NCI-H510A (cell line): ENCODE measurements around the gene GRIN2C.
"Not testable (repeated sequence)": the region's sequence is repeated elsewhere in the genome, so short reads cannot be mapped to it uniquely, and the experiment has no call there.

ENCODE experiments used
- DNase-seq: peaks from one replicate; lab custom pipeline; 2025; lab: John Stamatoyannopoulos, UW

GRIN2C gene

DNA sequence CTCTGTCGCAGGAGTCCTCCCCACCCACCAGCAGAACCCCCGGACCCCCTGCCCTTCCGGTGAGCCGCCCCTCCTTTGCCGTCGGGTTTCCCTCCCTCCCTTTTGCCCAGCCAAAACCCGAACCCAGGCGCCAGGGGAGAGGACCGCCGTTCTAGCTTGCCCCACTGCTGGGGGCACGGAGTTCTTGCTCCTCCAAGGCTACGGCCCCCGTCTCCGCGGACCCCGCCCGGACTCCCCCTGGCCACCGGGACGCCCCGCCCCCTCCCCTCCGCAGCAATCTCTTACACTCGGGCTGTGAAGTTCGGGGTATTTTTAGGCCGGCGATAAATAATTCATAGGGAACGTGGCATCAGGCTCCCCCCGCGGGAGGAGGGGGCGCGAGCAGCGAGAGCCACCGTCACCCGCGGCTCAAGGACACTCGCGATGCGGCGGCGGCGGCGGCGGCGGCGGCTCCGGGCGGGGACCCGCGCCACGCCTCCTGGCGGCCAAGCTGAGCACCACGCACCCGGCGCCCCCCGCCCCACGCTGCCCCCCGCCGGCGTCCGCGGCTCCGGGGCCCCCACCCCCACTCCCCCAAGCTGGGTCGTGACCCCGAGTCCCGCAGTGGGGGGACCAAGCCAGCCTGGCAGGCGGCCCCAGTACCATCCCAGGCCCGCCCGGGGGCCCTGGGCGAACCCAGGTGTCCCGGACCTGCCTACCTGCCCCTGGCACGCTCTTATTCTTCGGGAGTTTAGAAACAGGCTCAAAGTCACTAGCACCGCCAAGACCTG, at the start of gene GRIN2C:
Gene GRIN2C, minus strand, starts transcription at position 427 of the 770 bp plus-strand sequence. CDS start 4,793 bp downstream, outside the sequence.
- no peak for DNase-seq

DNA sequence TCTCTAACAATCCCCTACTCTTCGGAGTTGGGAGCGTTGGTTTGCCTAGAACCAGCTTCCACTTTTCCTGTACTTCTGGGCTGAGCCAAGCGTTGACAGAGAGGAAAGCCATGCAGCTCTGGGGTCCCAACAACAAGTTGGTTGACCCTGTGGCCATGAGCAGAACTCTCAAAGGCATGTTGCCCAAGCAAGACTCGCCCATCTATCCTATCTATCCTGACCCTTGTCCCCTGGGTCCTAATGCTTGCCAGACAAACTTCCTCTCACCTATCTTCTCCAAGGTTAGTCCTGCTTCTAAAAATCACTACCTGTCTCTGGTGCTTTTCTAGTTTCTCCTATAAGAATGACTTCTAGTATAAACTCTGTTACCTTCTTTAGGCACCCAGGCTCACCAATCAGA, 49.4 kb upstream of the GRIN2C start:
- not testable (repeated sequence) for DNase-seq

DNA sequence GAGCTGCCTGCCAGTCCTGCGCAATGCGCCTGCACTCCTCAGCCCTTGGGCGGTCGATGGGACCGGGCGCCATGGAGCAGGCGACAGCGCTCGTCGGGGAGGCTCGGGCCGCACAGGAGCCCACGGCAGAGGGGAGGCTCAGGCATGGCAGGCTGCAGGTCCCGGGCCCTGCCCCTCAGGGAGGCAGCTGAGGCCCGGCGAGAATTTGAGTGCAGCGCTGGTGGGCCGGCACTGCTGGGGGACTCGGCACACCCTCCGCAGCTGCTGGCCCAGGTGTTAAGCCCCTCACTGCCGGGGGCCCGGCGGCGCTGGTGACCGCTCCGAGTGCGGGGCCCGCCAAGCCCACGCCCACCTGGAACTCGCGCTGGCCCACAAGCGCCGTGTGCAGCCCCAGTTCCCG, 47.3 kb upstream of the GRIN2C start:
- no peak for DNase-seq

DNA sequence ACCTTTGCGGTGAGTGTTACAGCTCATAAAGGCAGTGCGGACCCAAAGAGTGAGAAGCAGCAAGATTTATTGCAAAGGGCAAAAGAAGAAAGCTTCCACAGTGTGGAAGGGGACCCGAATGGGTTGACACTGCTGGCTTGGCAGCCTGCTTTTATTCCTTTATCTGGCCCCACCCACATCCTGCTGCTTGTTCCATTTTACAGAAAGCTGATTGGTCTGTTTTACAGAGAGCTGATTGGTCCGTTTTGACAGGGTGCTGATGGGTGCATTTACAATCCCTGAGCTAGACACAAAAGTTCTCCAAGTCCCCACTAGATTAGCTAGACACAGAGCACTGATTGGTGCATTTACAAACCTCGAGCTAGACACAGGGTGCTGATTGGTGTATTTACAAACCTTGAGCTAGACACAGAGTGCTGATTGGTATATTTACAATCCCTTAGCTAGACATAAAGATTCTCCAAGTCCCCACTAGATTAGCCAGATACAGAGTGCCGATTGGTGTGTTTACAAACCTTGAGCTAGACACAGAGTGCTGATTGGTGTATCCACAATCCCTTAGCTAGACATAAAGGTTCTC, 46.6 kb upstream of the GRIN2C start:
- not testable (repeated sequence) for DNase-seq

DNA sequence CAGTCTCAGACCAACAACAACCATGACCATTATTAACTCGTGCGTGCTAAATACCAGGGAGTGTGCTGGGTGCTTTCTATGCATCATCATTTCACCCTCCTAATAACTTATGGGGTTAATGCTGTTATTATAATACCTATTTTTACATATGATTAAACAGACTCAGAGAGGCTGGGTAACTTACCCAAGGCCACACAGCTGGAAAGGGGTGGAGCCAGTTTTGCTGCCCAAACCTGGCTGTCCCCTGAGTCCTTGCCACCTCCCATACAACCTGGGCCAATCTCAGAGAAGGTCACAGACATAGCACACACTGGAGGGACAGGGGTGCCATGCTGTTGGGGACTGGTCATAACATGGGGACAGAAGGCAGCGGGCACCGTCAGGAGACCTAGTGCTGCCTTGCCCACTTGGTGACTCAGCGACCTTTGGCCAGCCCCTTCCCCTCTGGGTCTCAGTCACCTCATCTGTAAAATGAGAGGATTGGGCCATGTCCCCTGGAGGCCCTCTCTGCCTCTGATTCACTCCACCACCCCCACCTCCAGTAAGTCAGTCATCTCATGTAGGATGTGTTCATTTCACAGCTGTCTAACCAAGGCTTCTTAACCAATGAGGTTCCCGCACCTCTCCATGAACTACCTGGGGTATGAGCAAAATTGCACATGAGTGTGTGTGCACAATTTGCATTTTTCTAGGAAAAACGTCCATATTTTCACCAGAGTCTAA, 45.2 kb upstream of the GRIN2C start:
- DNase-seq = no peak

DNA sequence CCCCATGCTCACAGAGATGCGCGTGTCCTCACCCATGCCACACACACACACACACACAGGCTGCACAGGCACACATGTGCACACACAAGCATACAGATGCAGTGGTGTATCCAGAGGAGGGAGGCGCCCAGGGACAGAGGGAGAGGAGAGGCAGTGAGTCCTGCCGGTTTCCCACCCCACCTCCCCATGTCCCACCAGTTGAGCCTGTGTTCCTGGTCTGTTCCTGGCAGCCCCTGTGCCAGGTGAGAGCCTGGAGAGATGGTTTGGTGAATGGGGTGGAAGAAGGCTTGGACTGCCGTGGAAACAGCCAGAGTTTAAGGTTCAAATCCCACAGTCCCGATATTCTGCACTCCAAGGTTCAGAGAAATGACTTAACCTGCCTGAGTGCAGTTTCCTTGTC, 44.0 kb upstream of the GRIN2C start:
- DNase-seq = no peak

DNA sequence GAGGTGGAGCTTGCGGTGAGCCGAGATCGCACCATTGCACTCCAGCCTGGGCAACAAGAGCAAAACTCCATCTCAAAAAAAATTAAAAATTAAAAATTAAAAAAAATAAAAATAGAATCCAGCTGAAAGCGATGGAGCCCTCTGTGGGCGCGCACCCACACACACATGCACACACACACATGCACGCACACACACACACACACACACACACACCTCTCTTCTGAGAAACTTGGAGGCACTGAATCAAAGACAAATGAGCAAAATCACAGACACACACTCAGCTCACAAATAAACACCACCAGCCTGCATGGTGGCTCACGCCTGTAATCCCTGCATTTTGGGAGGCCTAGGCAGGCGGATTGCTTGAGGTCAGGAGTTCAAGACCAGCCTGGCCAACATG, 43.3 kb upstream of the GRIN2C start:
- DNase-seq = no peak

DNA sequence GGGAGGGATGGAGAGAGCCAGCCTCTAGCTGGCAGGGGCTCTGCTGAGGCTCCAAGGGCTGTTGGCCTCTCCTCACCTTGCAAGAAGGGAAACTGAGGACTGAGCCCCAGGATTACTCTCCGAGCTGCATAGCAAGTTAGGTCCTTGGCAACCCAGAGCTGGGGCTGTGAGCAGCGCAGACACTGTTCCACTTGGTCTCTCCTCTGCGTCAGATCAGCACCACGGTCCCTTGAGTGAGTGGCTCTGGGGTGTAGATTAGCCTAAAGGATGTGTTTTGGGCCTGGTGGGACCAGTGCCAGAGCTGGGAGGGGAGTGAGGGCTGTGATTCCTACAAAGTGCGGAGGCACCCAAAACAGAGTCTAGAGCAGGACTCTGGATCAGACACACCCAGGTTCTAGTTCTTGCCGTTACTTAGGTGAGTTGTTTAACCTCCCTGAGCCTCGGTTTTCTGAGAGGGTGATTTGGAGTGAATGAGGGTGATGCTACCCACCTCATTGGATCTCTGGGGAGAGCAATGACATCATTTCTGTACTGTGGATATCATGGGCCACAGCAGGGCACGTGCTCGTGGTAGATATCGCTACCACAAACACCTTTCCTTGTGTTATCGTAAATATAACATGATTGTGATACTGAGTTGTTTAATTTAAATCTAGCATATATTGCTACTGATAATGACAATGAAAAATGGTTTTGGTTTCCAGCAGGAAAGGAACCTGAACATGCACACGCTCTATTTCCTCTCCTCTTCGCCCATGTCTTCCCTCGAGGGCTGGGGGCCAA, 41.9 kb upstream of the GRIN2C start:
- no peak for DNase-seq

DNA sequence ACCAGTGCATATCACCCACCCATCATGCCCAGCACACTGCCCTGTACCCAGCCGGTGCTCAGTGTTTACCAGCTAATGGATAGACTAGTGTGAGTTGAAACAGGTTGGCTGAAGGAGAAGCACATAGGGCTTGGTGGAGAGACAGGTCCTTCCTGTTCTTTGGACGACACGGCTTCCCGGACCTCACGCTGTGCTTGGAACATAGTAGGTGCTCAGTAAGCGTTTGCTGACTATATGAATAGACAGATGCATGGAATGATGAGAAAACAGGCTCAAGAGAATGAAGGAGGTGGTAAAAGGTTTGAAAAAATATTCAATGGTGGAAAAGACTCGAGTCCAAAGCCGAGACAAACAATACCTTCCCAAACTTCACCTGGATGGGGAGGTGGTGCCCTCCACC, 40.5 kb upstream of the GRIN2C start:
- no peak for DNase-seq

DNA sequence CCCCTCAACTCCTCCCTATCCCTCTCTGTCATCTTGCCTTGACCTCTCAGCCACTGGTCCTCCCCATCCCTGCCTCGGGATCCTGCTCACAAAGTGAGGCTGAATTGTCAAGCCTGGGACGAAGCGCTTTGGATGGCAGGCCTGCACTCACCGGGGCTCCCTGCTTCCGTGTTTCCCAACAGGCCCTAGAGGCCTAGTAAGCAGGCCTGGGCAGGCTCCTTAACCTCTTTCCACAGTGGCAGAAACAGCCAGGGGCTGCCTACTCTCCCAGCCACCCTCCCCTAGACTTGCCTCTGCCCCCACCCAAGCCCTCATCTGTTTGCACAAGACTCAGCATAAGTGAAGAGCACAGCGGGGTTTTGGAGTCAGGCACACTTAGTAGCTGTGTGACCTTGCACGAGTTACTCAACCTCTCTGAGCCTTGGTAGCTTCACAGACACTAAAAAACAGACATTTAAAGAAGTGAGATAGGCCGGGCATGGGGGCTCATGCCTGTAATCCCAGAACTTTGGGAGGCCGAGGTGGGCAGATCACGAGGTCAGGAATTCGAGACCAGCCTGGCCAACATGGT, 38.8 kb upstream of the GRIN2C start:
- DNase-seq = no peak

DNA sequence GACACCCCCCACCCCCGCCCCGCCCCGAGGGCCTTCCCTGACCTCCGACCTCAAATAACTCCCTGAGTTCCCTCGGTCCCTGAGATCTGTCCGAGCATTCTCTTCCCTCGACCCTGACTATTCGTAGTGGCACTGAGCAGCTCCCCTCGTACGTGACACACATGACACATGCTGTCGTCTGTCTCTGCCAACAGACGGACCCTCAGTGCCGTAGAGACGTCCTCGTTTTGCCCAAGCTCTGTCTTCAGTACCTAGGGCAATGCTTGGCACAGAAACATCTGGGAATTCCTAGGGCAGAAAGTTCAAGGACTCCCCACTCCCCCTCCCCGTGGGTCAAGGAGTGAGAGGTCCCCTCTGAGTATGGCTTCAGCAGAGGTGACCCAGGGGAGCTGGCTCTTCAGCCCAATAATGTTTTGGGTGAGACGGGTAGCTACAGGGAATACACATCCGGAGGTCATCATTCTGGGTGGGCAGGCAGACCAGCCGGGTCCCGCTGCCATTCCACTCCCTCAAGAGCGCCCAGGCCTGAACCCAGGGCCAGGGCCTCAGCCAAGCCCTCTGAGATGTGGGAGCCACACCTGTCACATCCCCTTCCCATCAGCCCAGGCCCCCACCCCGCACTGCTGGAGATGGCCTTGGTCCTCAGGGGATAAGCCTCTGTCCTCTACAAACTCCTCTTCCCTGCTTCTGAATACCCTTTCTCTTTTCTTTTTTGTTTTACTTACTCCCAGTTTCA, 34.4 kb upstream of the GRIN2C start:
- DNase-seq = no peak

DNA sequence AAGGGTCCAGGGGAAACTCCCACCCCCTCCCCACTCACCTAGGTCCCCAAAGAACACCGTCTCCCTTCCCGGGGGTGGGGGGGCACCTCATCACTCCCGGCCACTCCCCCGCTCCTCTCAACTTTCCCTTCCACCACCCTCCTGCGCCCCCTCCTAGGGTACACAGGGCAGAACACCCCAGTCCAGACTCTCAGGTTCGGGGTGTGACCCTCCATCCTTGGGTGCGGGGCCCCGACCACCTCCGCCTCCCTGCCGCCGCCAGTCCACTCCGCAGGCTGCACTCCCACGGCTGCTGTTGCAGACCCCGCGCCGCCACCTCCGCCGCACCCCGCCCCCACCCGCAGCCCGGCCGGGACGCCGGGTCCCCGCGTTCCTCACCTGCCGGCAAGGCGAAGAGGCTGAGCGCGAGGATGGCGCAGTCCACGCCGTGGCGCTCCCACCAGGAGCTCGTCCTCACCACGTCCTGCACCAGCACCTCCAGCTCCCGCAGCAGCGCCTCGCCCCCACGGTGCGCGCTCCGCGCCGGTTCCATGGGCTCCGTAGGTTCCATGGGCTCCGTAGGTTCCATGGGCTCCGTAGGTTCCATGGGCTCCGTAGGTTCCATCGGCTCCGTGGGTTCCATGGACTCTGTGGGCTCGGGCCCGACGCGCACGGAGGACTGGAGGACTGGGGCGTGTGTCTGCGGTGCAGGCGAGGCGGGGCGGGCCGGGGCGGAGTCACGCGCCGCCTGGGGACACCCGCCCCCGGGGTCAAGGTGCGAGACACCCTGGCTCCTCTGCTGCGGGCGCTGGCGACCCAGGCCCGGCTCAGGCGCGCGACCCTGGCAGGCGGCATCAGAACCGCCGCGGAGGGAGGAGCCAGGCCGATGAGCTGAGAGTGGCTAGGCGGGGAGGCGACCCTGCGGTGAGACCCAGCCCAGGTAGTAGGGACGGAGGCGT, 33.6 kb upstream of the GRIN2C start, which contains the start of gene FADS6:
Gene FADS6, minus strand, starts transcription at position 660 of the 938 bp plus-strand sequence. Its CDS starts 38 bp downstream, at position 622.
- DNase-seq = no peak

DNA sequence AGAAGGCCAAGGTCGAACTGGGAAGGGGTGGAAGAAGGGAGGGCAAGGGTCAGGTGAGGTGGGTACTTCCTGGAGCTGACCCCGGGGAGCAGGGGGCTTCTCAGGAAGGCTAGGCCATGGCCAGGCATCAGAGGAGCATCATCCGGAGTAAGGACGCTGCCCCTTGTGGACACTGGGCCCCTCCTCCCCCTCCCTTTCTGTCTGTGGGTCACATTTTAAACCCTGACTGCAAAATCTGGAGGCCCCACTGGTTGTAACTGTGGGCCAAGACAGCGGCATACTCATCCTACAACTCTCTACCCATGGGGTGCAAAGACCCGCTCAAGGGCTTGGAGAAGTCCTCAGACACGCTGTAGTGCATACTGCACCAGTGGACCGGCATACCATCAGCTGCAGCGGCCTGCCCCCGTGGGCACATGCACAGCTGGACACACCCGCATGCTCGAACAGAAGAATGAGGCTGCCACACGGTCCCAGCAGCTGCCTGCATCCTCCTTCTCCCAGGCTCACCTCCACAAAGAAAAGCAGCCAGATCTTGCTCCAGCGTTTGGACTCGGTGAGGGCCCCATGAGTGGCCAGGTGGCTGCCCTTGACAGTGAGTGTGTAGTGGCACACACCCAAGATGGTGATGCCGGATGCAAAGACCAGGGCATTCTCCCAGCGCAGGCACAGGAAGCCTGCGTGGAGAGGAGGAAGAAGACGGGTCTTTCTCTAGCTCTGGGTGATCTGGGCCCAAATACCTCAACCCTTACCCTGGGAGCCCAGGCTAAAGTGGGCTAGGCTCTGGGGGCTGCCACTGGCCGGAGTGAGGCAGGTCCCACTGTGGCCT, 32.5 kb upstream of the GRIN2C start:
- DNase-seq = peak; percentile 25

DNA sequence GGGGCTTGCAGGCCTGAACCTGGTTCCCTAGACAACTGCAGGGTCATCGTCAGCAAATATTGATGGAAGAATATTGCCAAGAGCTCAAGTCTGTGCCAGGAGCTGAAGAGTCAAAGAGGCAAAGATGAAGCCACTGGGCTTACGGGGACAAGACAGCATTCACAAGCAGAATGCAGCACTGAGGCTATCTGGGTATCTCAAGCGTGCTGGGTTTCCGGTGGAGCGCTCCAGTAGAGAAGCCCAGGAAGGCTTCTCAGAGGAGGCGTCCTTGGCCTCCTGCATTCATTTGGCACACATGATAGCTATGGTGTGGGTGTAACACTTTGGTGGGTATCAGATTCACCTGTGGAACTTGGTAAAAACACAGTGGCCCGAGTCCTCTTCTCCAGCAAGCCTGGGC, 30.9 kb upstream of the GRIN2C start:
- DNase-seq = no peak

DNA sequence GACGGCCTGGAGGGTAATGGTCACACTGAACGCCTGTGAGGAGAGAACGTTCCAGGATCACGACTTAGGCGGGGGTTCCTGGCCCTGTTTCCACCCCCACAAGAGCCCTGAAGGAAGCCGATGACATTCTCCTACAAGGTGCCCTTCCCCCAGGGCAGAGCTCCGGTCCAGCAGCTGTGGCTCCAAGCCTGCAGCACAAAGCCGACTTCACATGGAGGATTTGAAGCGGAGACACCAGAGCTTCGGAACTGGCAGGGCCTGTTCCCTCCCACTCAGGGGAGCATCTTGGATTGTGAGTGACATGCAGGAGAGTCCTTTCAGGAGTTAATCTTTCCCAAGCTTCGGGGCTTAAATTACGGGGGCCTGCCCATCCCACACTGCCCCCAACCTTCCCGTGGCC, 28.8 kb upstream of the GRIN2C start:
- DNase-seq = no peak

DNA sequence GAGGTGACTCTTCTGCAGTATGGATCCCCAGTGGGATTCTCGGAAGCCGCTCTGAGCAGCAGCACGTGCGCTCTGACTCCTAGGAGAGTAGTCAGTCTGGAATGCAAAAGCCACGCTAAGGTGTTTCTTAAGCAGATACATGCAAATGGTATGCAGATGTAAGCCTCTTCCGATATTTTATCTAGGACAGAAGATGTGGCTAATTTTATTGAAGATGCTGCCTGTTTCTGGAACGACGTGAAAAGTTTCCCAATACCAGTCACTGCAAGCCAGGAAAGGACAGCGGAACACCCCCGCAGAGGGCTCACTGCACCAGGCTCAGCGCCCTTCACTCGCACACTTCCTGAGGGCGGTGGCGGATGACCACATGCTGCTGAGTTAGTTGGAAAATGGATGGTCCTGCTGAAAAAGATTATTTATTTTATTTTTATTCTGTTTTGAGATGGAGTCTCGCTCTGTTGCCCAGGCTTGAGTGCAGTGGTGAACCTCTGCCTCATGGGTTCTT, 23.6 kb upstream of the GRIN2C start:
- DNase-seq = no peak

DNA sequence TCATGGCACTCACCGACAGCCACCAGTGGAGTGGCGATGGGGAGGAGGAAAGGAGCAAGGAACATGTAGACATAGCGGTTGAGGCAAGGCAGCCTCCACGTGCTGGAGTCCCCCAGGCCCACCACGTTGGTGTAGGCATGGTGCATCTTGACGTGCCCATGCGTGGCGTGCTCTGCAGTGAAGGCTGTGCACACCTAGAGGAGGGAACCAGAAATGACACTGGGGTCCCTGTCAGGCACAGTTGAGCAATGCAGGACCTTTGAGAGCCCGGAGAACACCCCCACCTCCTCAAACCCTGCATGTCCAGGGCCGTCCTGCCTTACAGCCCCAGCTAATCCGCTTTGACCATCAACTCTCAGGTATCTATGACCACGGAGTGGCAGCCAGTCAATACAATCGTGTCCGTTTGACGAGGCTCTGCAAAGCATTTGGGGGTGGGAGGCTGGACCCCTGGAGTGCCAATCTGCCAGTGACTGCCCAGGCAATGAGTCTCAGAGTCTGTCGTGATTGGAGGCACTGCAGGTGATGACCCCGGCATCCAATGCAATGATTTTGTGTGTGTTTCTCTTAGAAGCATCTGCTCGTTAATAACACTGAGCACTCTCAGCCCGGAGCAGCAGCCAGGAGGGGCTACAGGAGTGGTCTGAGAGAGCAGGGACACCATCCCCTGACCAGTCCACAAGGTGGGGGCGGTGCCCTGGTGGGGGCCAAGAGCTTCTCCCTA, 23.0 kb upstream of the GRIN2C start:
- DNase-seq = no peak

DNA sequence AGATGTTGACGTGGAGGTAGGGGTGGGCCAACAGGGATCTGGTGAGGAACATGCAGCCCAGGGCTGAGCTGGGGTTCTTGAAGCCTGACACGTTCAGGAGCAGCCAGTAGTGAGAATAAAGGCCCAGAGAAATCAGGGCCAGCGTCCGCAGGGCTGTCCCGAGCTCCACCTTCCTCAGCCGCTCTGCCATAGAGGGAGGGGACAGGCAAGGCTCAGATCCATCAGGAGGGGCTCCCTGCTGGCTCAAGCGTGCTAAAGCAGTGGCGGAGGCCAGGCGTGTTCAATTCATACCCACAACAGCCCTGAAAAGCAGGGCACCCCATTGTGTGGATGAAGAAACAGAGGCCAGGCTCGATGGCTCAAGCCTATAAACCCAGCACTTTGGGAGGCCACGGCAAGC, 21.4 kb upstream of the GRIN2C start:
- no peak for DNase-seq
